GM19035 (cell line): Measurements from ENCODE around the gene LEF1.

Experiments used
- ATAC-seq: cut with Tn5 transposase; IDR thresholded peaks from one replicate; pipeline ENCODE4 v1.9.1; 2021; ENCODE audit not compliant: unreplicated experiment

Gene LEF1

DNA sequence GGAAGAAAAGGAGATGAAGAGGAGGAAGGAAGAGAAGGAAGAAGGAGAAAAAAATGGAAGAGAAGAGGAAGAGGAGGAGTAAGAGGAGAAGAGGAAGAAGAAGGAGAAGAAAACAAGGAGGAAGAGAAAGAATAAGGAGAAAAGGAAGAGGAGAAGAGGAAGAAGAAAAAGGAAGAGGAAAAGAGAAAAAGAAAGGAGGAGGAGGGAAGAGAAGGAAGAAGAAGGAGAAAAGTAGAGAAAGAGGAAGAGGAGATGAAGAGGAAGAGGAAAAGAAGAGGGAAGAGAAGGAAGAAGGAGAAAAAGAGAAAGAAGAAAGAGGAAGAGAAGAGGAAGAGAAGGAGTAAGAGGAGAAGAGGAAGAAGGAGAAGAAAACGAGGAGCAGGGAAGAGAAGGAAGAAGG lies 11.8 kb upstream of the LEF1 start:
- no peak for ATAC-seq

- no peak for ATAC-seq
Measured at GRCh38 chr4:108175966-108176365, 7.2 kb upstream of the LEF1 start.

DNA sequence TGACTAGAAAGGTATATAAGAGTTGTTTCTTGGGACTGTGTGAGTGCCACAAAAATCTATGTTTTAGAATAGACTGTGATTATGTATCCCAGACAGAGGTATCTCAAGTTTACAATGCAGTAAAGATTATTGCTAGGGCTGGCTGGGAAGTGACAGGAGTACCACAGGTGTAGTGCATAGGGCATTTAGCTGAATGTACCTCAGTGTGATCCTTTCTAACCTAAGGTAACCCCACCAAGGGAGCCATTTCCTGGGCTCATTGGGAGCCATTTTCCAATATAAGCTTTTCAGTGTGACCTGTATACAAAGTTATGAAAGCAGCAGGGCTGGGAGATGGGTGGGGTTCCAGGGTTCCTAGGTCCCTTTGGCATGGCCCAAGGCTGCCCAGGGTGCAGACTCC lies 6.1 kb upstream of the LEF1 start:
- ATAC-seq: no peak

- ATAC-seq: no peak
Measured at GRCh38 chr4:108173599-108174057, 4.9 kb upstream of the LEF1 start.

DNA sequence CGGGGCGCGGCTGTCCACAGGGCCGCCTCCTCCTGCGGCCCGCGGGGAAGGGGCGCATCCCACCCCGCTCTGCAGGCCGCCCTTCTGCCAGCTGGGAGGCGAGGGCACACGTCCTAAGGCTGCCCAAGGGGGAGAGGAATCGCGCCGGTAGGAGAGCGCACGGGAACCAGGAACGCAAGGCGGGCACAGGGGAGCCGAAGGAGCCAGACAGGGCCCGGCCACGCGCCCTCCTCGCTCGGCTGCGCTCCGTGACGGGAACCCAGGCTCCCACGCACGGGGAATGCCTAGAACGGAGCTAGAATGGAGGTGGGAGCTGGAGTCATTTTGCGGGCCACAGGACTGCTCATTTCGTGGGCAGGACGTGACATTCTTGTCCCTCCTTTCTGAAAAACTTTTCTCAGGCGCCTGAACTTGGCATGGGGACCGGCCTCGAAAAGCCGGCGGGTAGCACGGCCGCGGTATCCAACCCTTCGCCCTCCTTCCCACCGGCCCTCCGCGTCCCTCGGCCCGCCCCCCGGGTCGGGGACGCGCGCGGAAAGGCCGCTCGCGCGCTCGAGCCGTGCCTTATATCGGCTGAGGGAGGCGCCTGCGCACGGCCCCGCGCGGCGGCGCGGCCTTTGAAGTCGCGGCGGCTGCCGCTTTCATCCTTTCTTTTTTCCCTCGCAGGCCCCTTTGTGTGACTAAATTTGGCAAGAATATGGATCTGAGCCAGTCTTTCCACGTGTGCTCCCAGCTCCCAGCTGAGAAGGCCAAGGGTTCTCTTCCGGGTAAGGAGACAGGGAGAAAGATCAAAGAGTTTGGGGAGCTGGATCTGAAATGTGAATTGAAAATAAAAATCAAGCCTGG lies 4.2 kb upstream of the LEF1 start:
- peak; percentile 56 for ATAC-seq

GRCh38 chr4:108172231-108172752 lies 3.6 kb upstream of the LEF1 start:
- peak; percentile 19 for ATAC-seq

DNA sequence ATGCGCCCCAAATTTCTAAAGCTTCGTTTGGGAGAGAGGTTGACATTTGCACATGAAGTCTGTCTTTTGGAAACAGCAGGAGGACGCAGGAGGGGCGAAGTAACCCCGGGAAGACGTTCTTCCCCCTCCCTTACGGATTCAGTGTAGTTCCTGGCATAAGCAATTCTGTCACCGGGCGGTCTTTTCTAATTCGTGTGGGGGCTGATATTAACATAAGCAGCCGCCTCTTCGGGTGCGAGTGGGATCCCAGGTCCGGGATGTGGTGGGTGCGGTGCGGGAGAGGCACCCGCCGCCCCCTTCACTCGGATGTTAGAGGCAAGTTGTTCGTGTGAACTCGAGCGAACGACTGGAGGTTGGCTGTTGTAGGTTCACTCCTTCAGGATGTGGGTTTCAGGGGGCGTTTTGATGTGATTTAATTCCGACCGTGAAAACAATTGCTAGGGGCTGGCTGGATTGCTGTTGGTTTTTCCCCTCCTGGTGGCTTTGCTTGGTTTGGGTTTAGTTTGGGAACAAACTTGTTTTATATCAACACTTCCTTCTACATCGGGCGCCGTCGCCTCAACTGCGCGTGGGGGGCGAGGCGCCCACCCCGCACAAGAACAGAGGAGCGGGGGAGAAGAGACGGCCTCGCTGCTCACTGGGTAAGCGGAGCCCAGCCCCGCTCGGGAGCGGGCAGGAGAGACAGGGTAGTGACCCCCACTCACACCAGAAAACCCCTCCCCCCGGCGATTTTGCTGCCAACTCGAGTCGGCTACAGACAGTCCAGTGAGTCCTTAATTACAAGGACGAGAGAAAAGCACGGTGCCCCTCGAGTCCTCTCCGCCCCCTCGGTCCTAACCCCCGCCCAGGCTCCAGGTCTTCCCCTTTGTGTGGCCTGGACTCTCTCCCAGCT lies 2.9 kb upstream of the LEF1 start:
- no peak for ATAC-seq

- ATAC-seq: no peak
Measured at GRCh38 chr4:108170631-108171338, 2.1 kb upstream of the LEF1 start.

DNA sequence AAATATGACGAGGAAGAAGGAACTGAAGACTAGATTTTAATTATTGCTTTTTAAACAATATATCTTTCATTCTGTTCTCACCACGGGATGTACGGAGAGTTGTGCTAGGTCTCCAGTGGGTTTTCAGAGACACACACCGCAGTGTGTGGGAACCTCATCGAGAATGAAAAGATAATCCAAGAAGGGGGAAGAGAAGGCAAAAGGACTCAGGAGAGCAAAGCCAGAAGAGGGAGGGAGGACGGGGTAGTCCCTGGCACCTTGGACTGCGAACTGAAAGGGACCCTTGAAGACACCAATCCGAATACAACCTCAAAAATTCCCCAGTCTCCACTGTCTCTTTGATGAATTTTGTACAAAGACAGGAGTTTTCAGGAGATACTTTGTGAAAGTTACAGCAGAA lies 932 bp upstream of the LEF1 start:
- ATAC-seq: no peak

DNA sequence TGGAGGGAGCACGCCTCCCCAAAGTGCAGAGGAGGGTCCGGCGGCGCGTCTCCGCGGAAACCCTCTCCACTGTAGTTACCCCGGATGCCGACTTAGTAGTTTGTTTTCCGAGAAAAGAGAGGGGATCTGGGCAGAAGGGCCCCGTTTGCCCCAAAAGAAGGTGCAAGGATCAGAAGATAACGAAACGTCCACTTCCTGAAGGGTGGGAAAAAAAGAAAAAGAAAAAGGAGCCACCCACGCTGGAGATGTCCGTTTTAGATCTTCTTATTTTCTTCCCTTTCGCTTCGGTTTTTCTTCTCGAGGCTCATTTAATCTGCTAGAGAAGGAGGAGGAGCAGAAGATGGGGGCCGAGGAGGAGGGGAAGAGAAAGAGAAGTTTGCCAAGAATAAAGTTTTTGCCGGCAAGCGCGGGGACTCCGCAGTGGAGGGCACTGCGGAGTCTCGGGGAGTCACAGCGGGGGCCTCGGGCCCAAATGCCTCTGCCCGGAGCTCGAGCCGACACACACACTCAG lies 517 bp downstream of the LEF1 start:
- ATAC-seq: no peak

- peak; percentile 35 for ATAC-seq
Measured at GRCh38 chr4:108166441-108167315, 2.1 kb downstream of the LEF1 start.

GRCh38 chr4:108166038-108166437 lies 2.7 kb downstream of the LEF1 start:
- no peak for ATAC-seq

DNA sequence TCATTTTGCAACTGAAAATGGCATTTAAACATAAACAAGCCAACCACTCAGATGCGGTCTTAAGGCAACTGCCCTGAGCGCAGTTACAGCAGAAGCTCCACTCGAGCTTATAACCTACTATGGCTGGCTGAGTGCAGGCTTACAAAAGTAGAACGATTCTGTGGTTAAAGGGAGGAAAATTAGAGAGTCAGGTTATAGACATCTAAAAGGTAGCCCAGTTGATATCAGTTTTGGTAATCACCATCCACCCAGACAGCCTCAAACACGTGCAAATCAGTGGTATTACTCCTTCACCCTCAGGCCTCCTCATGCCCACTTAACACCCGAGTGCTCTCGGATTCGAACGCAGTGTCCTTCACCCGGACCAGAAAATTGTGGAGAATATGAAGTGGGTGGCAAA lies 3.1 kb downstream of the LEF1 start:
- no peak for ATAC-seq

DNA sequence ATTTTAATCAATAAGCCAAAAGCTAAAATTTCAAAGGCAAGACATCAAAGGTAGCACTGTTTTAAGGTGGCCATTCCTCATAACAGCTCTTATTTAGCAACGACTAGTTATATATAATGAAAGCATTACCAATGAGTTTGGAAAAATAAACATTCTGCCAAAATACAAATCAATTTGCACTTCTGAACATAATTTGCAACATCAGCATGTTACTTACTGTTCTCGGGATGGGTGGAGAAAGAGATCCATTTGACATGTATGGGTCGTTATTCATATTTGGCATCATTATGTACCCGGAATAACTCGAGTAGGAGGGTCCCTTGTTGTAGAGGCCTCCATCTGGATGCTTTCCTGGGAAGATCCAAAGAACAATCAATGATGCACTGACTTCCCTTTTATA lies 5.4 kb downstream of the LEF1 start:
- no peak for ATAC-seq

DNA sequence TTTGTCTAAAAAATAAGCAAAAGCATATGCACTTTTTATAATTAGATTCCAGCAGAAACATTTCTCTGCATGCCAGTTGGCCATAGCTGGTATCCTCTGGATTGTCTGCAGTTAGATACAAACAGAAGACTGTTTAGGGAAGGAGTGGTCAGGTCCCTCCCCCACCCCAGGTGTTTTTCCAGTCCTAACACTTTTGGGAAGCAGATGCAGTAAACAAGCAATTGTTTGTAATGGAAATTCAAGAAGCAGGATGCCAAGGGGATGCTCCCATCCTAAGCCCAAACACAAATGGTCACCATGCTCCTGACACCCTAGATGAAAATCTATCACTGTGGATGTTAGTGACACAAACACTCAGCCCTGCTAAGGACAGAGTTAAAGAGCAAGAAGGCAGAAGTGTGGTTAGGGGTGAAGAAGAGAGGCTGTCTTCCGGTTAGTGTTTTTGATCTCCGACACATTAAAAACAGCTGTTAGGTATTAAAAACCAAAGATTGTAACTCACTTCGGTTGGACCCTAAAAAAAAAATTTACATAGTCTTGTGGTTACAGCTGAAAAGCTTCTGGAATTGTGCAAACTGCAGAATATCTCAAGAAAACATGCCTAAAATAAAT lies 7.9 kb downstream of the LEF1 start:
- no peak for ATAC-seq

DNA sequence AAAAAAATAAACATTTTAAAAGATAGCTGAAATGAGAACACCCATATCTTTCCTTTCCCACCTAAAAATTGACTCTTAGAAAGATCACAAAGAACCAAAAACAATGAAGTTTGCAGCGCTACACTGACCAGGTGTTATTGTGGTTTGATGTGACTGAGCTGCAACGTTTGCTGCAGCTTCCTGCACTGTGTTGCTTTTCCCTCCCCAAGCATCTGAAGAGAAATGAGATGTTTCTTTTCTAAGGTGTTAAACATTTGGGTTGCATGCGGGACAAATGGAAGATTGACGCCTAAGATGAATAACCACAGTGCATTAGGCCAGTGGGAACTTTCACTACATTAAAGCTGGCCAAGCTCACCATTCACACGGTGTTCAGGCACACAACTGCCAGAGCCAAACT lies 8.9 kb downstream of the LEF1 start:
- ATAC-seq: no peak

- no peak for ATAC-seq
Measured at GRCh38 chr4:108157655-108158054, 11.1 kb downstream of the LEF1 start.

GRCh38 chr4:108156391-108156790 lies 12.3 kb downstream of the LEF1 start:
- ATAC-seq: no peak

- no peak for ATAC-seq
Measured at GRCh38 chr4:108155373-108155772, 13.4 kb downstream of the LEF1 start.

- ATAC-seq: no peak
Measured at GRCh38 chr4:108152980-108153379, 15.8 kb downstream of the LEF1 start.
